SU-DHL-6 (cell line): ENCODE results near the gene KCNQ4.

Source experiments
- H2AFZ ChIP-seq: fragments of 200-600 bp; sonication (generic); 2 replicates; pipeline ENCODE4 v1.6.1; 2014; ENCODE audit warnings: low read depth, mild to moderate bottlenecking, moderate library complexity, mixed read lengths, antibody characterized with exemption, low read length; ENCODE audit not compliant: severe bottlenecking
- H3F3A ChIP-seq: fragments of 200-600 bp; shearing (Covaris generic); 2 replicates; pipeline ENCODE4 v1.6.0; 2016; ENCODE audit warnings: antibody characterized with exemption, mild to moderate bottlenecking; ENCODE audit not compliant: insufficient read depth
- H3K27ac ChIP-seq: fragments of 200-600 bp; sonication (generic); 2 replicates; pipeline ENCODE4 v1.5.1; 2016; ENCODE audit warnings: low read depth, mild to moderate bottlenecking, low read length, moderate library complexity, mixed read lengths
- H3K27me3 ChIP-seq: fragments of 200-600 bp; sonication (generic), shearing (Covaris generic); 2 replicates; pipeline ENCODE4 v1.6.0; 2014; ENCODE audit warnings: mild to moderate bottlenecking, low read length
- H3K36me3 ChIP-seq: fragments of 200-600 bp; sonication (generic); 2 replicates; pipeline ENCODE4 v1.6.1; 2014; ENCODE audit warnings: mild to moderate bottlenecking, low read length, mixed read lengths
- H3K4me2 ChIP-seq: fragments of 300-600, 200-600 bp; shearing (Covaris generic), sonication (generic); 2 replicates; pipeline ENCODE4 v1.6.0; 2014; ENCODE audit warnings: low read length, low read depth, mild to moderate bottlenecking; ENCODE audit not compliant: poor library complexity, severe bottlenecking
- H3K4me3 ChIP-seq: fragments of 200-600 bp; sonication (generic); 2 replicates; pipeline ENCODE4 v1.5.1; 2014; ENCODE audit warnings: antibody characterized with exemption, low read length, mild to moderate bottlenecking, mixed read lengths; ENCODE audit not compliant: insufficient read depth, poor library complexity, severe bottlenecking
- H3K79me2 ChIP-seq: fragments of 200-600 bp; sonication (generic); 2 replicates; pipeline ENCODE4 v1.6.1; 2014; ENCODE audit warnings: mild to moderate bottlenecking, low read length, moderate library complexity; ENCODE audit not compliant: insufficient read depth
- H3K9ac ChIP-seq: fragments of 200-600 bp; sonication (generic); 2 replicates; pipeline ENCODE4 v1.7.0; 2014; ENCODE audit warnings: mild to moderate bottlenecking, low read length
- H3K9me2 ChIP-seq: fragments of 200-600 bp; sonication (generic); replicated peaks from 2 replicates; pipeline ENCODE4 v1.6.1; 2014; ENCODE audit warnings: low read length; ENCODE audit not compliant: insufficient read depth
- H3K9me3 ChIP-seq: fragments of 200-600 bp; sonication (generic); 2 replicates; pipeline ENCODE4 v1.6.1; 2014; ENCODE audit warnings: low read length, mixed read lengths; ENCODE audit not compliant: insufficient read depth
- H4K20me1 ChIP-seq: fragments of 200-600 bp; sonication (generic); 2 replicates; pipeline ENCODE4 v1.6.1; 2014; ENCODE audit warnings: low read depth, mild to moderate bottlenecking, antibody characterized with exemption, low read length, moderate library complexity, mixed read lengths
- EZH2phosphoT487 ChIP-seq: fragments of 200-600 bp; sonication (generic), shearing (Covaris generic); conservative IDR thresholded peaks from 2 replicates; pipeline ENCODE4 v1.6.1; 2018; ENCODE audit warnings: mild to moderate bottlenecking, antibody characterized with exemption, low read length, moderate library complexity, mixed read lengths
- TF ChIP-seq, protein P1 (sequence below): fragments of 200-600 bp; sonication (generic); IDR thresholded peaks from one replicate; pipeline ENCODE4 v1.5.1; 2017; ENCODE audit warnings: antibody characterized with exemption, mild to moderate bottlenecking, low read length, moderate library complexity; ENCODE audit not compliant: insufficient read depth, poor library complexity, severe bottlenecking

Gene KCNQ4

DNA sequence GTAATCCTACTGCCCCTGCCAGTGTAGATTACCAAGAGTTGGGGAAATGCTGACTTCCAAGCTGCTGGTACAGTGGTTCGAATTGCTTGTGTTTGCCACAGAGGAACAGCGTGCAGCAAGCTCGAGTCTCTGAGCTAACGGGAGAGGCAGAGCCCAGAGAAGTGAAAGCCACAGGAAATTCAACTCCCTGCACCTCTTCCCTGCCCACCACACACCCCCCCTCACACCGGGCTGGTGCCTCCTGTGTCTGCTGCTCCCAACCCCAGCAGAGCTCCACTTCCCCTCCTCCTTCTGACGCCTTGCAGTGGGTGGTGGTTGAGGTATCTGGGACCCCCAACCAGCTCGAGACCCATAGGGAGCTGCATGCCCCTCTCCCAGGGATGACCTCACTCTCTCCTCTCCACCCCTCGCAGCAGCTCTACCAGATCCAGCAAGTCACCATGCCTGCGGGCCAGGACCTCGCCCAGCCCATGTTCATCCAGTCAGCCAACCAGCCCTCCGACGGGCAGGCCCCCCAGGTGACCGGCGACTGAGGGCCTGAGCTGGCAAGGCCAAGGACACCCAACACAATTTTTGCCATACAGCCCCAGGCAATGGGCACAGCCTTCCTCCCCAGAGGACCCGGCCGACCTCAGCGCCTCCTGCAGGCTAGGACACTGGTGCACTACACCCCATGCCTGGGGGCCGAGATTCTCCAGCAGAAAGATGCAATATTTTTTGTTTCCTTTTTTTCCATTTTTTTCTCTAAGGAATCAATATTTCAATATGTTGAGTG is 13.1 kb upstream of the KCNQ4 start:
- H3K4me3 ChIP-seq: no peak overlapping the region
- 0 out of 2 replicates have a peak, but pooled peaks cover 8% of the 10 kb centered on the region for H3K36me3 ChIP-seq
- no peaks in the 10 kb centered on the region for H3K27me3 ChIP-seq
- no peak overlapping the region for H2AFZ ChIP-seq
- H3K27ac ChIP-seq: no peak overlapping the region
- no peaks in the 10 kb centered on the region for H3K79me2 ChIP-seq
- no peaks in the 10 kb centered on the region for H4K20me1 ChIP-seq
- no peaks in the 10 kb centered on the region for H3K9me3 ChIP-seq
- no peak overlapping the region for H3K9ac ChIP-seq
- H3K4me2 ChIP-seq: no peak overlapping the region
- no peaks in the 10 kb centered on the region; the same call in 1 of the 2 replicates for H3F3A ChIP-seq
- no peaks in the 10 kb centered on the region for H3K9me2 ChIP-seq
- TF ChIP-seq EZH2phosphoT487: no peak
- TF ChIP-seq, protein P1, sequence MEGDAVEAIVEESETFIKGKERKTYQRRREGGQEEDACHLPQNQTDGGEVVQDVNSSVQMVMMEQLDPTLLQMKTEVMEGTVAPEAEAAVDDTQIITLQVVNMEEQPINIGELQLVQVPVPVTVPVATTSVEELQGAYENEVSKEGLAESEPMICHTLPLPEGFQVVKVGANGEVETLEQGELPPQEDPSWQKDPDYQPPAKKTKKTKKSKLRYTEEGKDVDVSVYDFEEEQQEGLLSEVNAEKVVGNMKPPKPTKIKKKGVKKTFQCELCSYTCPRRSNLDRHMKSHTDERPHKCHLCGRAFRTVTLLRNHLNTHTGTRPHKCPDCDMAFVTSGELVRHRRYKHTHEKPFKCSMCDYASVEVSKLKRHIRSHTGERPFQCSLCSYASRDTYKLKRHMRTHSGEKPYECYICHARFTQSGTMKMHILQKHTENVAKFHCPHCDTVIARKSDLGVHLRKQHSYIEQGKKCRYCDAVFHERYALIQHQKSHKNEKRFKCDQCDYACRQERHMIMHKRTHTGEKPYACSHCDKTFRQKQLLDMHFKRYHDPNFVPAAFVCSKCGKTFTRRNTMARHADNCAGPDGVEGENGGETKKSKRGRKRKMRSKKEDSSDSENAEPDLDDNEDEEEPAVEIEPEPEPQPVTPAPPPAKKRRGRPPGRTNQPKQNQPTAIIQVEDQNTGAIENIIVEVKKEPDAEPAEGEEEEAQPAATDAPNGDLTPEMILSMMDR: no peak

- Histone ChIP-seq H3K27ac (no peak overlapping the region), H3K9me3 (no peaks in the 10 kb centered on the region; the same call in 1 of the 2 replicates), H3K36me3 (peaks cover 9% of the 10 kb centered on the region)
Observed at GRCh38 chr1:40772146-40772955, 11.2 kb upstream of the KCNQ4 start.

DNA sequence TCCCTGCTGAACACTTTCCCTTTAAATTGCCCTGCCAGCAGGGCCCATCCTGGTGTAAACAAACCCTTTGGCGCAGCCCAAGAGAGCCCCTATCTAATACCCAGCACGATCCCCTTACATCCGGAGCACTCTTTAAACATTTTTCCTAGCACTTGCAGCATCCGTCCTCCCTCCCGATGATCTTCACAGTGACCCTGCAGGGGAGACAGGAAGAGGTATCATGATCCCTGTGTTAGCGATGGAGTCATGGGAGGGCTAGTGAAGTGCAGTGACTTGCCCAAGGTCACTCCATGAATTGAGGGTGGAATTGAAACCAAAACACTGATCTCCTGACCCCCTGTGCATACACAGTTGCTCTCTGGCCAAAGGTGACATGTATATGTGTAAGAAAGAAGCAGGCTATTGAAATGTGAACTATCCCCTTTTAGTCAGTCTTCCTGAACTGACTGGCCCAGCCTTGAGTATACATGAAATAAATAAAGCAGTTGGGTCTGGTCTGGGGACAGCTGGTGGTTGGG is 9.8 kb upstream of the KCNQ4 start:
- Histone ChIP-seq H4K20me1 (no peaks in the 10 kb centered on the region), H3K36me3 (peaks cover 10% of the 10 kb centered on the region), H3K27ac (no peak overlapping the region), H3K4me3 (no peak overlapping the region), H3F3A (no peaks in the 10 kb centered on the region; the same call in 1 of the 2 replicates), H3K9ac (no peak overlapping the region), H3K9me2 (no peaks in the 10 kb centered on the region), H3K79me2 (no peaks in the 10 kb centered on the region), H2AFZ (no peak overlapping the region), H3K9me3 (no peaks in the 10 kb centered on the region; the same call in 1 of the 2 replicates), H3K27me3 (no peaks in the 10 kb centered on the region), H3K4me2 (no peak overlapping the region)
- TF ChIP-seq, protein P1: no peak
- no peak for TF ChIP-seq EZH2phosphoT487

More at GRCh38 chr1:40772146-40772955, 11.2 kb upstream of the KCNQ4 start:
- no peak overlapping the region for H2AFZ ChIP-seq
- H4K20me1 ChIP-seq: no peaks in the 10 kb centered on the region
- TF ChIP-seq, protein P1: no peak
- no peak for TF ChIP-seq EZH2phosphoT487
- no peak overlapping the region for H3K4me3 ChIP-seq
- H3K9me2 ChIP-seq: no peaks in the 10 kb centered on the region
- no peaks in the 10 kb centered on the region for H3K79me2 ChIP-seq
- no peak overlapping the region for H3K4me2 ChIP-seq
- no peaks in the 10 kb centered on the region for H3K27me3 ChIP-seq
- H3F3A ChIP-seq: no peaks in the 10 kb centered on the region; the same call in 1 of the 2 replicates
- H3K9ac ChIP-seq: no peak overlapping the region
